MM.1S (cell line): ENCODE results near the gene PHACTR1.

Experiments
- CTCF ChIP-seq: fragments of 300-600 bp; sonication (generic); IDR thresholded peaks from 2 replicates; pipeline ENCODE4 v1.5.1; 2016; ENCODE audit warnings: antibody characterized with exemption, low read length, mixed read lengths
- EZH2phosphoT487 ChIP-seq: fragments of 300-600 bp; sonication (generic); IDR thresholded peaks from 2 replicates; pipeline ENCODE4 v1.6.1; 2018; ENCODE audit warnings: antibody characterized with exemption, low read length

- TF ChIP-seq EZH2phosphoT487 (no peak), CTCF (no peak)
Observed at GRCh38 chr6:13035606-13036005, 319.0 kb downstream of the PHACTR1 start.
